Panc1 (cell line): ENCODE measurements around the gene ST6GALNAC1. TPM values are rescaled to one million over a fixed set of nuclear protein-coding genes. Genes with fewer than 3 reads are reported as not detected.

ENCODE experiments used
- ATAC-seq: fragments of 200-7000 bp; cut with Tn5 transposase; 2 replicates; pipeline ENCODE4 v1.9.1; 2020; ENCODE audit warnings: mild to moderate bottlenecking, moderate library complexity
- BruUV-seq: library from RNA; stranded (reverse); fragments of 400-500 nt; replicated peaks from 2 replicates; lab custom pipeline; 2021; lab: Mats Ljungman, UMichigan
- CTCF ChIA-PET: fragments of 300-600 bp; sonication (Branson Sonifier 250); formaldehyde crosslinking; loops from one replicate; lab custom pipeline; 2022; ENCODE audit warnings: antibody characterized with exemption; lab: Charles Lee
- POLR2A ChIA-PET: fragments of 300-600 bp; sonication (Branson Sonifier 250); formaldehyde crosslinking; loops from one replicate; lab custom pipeline; 2022; ENCODE audit warnings: antibody characterized with exemption; lab: Charles Lee
- DNase-seq: peaks from one replicate; pipeline ENCODE4 v3.0.0-alpha.2; 2010; ENCODE audit warnings: low read depth, low spot score
- H3K27ac ChIP-seq: 2 replicates; pipeline ENCODE4 v1.5.1; 2011; ENCODE audit warnings: mild to moderate bottlenecking, low read length, inconsistent platforms
- H3K27me3 ChIP-seq: fragments of 200-500 bp; sonication (Bioruptor generic); 2 replicates; pipeline ENCODE4 v1.6.0; 2014; ENCODE audit warnings: low read length, inconsistent platforms; ENCODE audit not compliant: control insufficient read depth, insufficient read depth
- H3K36me3 ChIP-seq: fragments of 200-500 bp; sonication (Bioruptor generic); 2 replicates; pipeline ENCODE4 v1.5.1; 2014; ENCODE audit warnings: inconsistent platforms, mild to moderate bottlenecking, low read length, moderate library complexity; ENCODE audit not compliant: control insufficient read depth, insufficient read depth
- H3K4me1 ChIP-seq: 2 replicates; pipeline ENCODE4 v1.5.1; 2011; ENCODE audit warnings: inconsistent platforms, mild to moderate bottlenecking, low read length, moderate library complexity; ENCODE audit not compliant: control insufficient read depth, insufficient read depth
- H3K4me3 ChIP-seq, 2 experiments: 2 replicates each; pipeline ENCODE4 v1.5.1; 2011 to 2012; ENCODE audit warnings: low read depth in 2 of 2, low read length in 2 of 2, mild to moderate bottlenecking in 2 of 2, inconsistent platforms in 1 of 2, moderate library complexity in 1 of 2
- H3K9me3 ChIP-seq: fragments of 200-500 bp; sonication (Bioruptor generic); 2 replicates; pipeline ENCODE4 v1.5.1; 2014; ENCODE audit warnings: low read depth, mild to moderate bottlenecking, inconsistent platforms, low read length, moderate library complexity; ENCODE audit not compliant: control insufficient read depth, insufficient read depth
- CTCF ChIP-seq: fragments of 450-650 bp; IDR thresholded peaks from 2 replicates; pipeline ENCODE4 v1.5.1; 2017; ENCODE audit warnings: mild to moderate bottlenecking
- POLR2AphosphoS5 ChIP-seq: IDR thresholded peaks from 2 replicates; pipeline ENCODE4 v1.6.1; 2012; ENCODE audit warnings: mild to moderate bottlenecking, low read depth, low read length, moderate library complexity
- SIN3A ChIP-seq: IDR thresholded peaks from 2 replicates; pipeline ENCODE4 v1.6.1; 2012; ENCODE audit warnings: low read depth, mild to moderate bottlenecking, low read length, moderate library complexity, borderline replicate concordance; ENCODE audit not compliant: insufficient read depth
- TCF7L2 ChIP-seq: IDR thresholded peaks from 2 replicates; pipeline ENCODE4 v1.6.1; 2011; ENCODE audit warnings: mild to moderate bottlenecking, low read depth, low read length, inconsistent platforms
- in situ Hi-C: cut with HindIII; loops from 2 replicates; pipeline ENCODE4 v1.10.0; 2016; ENCODE audit warnings: low sequenced_read_pairs, low pct_unique_long_range_greater_than_20kb
- intact Hi-C: fragments of 100-400 bp; cut with micrococcal nuclease; formaldehyde crosslinking; loops from one replicate; pipeline ENCODE4 v1.10.0; 2022; ENCODE audit not compliant: unreplicated experiment
- total RNA-seq: library from RNA; stranded (reverse); gene quantifications from one replicate; pipeline ENCODE4 v1.2.1, GENCODE V29; 2021; ENCODE audit not compliant: unreplicated experiment
- TF ChIP-seq, protein P1 (sequence below), 2 experiments: IDR thresholded peaks; 2 replicates each; pipeline ENCODE4 v1.6.1; 2011 to 2012; ENCODE audit warnings: low read depth in 2 of 2, control low read depth in 1 of 2, low read length in 1 of 2, mild to moderate bottlenecking in 1 of 2, moderate library complexity in 1 of 2; ENCODE audit not compliant: insufficient read depth in 1 of 2

ST6GALNAC1 gene
- total RNA-seq, 1 experiment from 2014 or later = 0.15 TPM

DNA sequence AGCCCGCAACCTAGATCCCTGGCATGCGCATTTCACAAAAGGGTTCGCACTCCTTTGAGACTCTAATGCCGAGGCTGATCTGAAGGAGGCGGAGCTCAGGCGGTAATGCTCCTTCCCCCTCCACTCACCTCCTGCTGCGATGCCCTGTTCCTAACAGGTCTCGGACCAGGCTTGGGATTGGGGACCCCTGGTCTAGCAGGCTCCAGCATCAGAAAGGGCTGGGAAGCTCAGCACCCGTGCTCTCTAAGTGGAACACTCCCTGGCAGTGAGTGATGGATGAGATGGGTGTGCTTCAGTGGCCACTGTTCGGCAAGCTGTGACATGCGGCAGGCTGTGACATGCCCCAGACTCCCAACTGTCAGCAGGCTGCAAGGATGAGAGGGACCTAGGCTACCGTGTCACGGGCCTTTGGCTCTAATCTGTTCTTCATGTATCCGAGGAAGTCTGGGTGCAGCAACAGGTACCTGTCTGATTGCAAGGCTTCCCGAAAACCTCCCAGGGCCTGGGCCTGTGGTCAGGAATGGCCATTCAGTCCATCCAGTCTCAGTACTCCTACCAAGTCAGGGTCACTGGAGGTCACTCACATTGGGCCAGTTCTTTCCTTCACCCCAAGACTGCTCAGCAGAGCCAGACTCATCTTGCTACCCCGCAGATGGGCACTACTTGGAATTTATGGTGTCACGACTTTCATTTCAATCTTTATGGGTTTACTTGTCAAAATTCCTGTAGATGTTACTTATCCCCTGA, 56.6 kb downstream of the ST6GALNAC1 start:
- H3K36me3 ChIP-seq = no peaks in the 10 kb centered on the region
- no peaks in the 10 kb centered on the region for H3K27me3 ChIP-seq
- no peaks in the 10 kb centered on the region for H3K9me3 ChIP-seq
- H3K27ac ChIP-seq = no peak overlapping the region
- CTCF ChIA-PET = interaction anchor here (0.6 to 1.1 kb wide), 4 partner anchors 17 to 64 kb away, joined by 3 to 6 read pairs (median 3); no protein-coding TSS in a partner anchor
- POLR2A ChIA-PET = interaction anchor here (0.6 to 1.6 kb wide), 2 partner anchors 14 to 30 kb away, joined by 3 to 4 read pairs; no protein-coding TSS in a partner anchor
- H3K4me1 ChIP-seq = peaks cover 12% of the 10 kb centered on the region
- no TSS peak for BruUV-seq
- in situ Hi-C loops = no loop called here
- DNase-seq (no peak), ATAC-seq (no peak)
- intact Hi-C loops = no loop called here
- no peak overlapping the region for H3K4me3 ChIP-seq
- TF ChIP-seq POLR2AphosphoS5 (no peak), SIN3A (no peak), TCF7L2 (no peak), CTCF (no peak)
- TF ChIP-seq, protein P1, sequence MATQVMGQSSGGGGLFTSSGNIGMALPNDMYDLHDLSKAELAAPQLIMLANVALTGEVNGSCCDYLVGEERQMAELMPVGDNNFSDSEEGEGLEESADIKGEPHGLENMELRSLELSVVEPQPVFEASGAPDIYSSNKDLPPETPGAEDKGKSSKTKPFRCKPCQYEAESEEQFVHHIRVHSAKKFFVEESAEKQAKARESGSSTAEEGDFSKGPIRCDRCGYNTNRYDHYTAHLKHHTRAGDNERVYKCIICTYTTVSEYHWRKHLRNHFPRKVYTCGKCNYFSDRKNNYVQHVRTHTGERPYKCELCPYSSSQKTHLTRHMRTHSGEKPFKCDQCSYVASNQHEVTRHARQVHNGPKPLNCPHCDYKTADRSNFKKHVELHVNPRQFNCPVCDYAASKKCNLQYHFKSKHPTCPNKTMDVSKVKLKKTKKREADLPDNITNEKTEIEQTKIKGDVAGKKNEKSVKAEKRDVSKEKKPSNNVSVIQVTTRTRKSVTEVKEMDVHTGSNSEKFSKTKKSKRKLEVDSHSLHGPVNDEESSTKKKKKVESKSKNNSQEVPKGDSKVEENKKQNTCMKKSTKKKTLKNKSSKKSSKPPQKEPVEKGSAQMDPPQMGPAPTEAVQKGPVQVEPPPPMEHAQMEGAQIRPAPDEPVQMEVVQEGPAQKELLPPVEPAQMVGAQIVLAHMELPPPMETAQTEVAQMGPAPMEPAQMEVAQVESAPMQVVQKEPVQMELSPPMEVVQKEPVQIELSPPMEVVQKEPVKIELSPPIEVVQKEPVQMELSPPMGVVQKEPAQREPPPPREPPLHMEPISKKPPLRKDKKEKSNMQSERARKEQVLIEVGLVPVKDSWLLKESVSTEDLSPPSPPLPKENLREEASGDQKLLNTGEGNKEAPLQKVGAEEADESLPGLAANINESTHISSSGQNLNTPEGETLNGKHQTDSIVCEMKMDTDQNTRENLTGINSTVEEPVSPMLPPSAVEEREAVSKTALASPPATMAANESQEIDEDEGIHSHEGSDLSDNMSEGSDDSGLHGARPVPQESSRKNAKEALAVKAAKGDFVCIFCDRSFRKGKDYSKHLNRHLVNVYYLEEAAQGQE (IDR thresholded peaks at IDR 0.05; ENCODE audit: insufficient read depth in 1 of 2, low read depth in 2 of 2, low read length in 1 of 2) = no peak

GRCh38 chr17:76585649-76586593, 57.6 kb downstream of the ST6GALNAC1 start, which contains the start of gene ST6GALNAC2:
Gene ST6GALNAC2 (minus strand): TSS chr17:76585860. CDS start chr17:76585808, 52 bp downstream.
- intact Hi-C loops = no loop called here
- POLR2A ChIA-PET = interaction anchor here (0.6 to 1.6 kb wide), 3 partner anchors 15 to 29 kb away, joined by 3 to 7 read pairs (median 4); no protein-coding TSS in a partner anchor
- CTCF ChIA-PET = interaction anchor here (0.6 to 1.1 kb wide), 7 partner anchors 18 to 119 kb away, joined by 3 to 9 read pairs (median 3); partner anchors contain the start of gene AANAT
- H3K9me3 ChIP-seq = no peaks in the 10 kb centered on the region
- H3K36me3 ChIP-seq = no peaks in the 10 kb centered on the region
- H3K4me1 ChIP-seq = peaks cover 18% of the 10 kb centered on the region
- ATAC-seq = peak; percentile 91
- in situ Hi-C loops = no loop called here
- no peak for TF ChIP-seq TCF7L2
- peak; percentile 76; the same call in 1 of the 2 replicates for TF ChIP-seq CTCF
- peak; percentile 81; the same call in 1 of the 2 replicates for TF ChIP-seq SIN3A
- no peak for DNase-seq
- peak within 1 kb of the TSS; percentile 73 to 85 for H3K4me3 ChIP-seq
- no peaks in the 10 kb centered on the region for H3K27me3 ChIP-seq
- BruUV-seq = no TSS peak
- H3K27ac ChIP-seq = peak within 1 kb of the TSS; percentile 88
